SK-N-MC (cell line): Measurements from ENCODE around the gene MOK.

Experiments
- EZH2 ChIP-seq: fragments of 200-600 bp; sonication (generic); IDR thresholded peaks from one replicate; pipeline ENCODE4 v1.6.1; 2017; ENCODE audit warnings: antibody characterized with exemption
- FOXP2 ChIP-seq: optimal IDR thresholded peaks from 2 replicates; pipeline ENCODE3; 2011; ENCODE audit warnings: mild to moderate bottlenecking, moderate library complexity; ENCODE audit not compliant: insufficient read depth; ENCODE audit errors: extremely low read length, control extremely low read depth
- POLR2AphosphoS5 ChIP-seq: IDR thresholded peaks from 2 replicates; pipeline ENCODE4 v1.6.1; 2012; ENCODE audit warnings: mild to moderate bottlenecking, low read depth, low read length, borderline replicate concordance

GRCh38 chr14:102236026-102236425, 68.9 kb downstream of the MOK start:
- TF ChIP-seq POLR2AphosphoS5 (no peak), EZH2 (no peak), FOXP2 (no peak)
